HepG2 (cell line): Measurements from ENCODE around the gene MAGEA8. TPM values are rescaled to one million over a fixed set of nuclear protein-coding genes. Genes with fewer than 3 reads are reported as not detected.

ENCODE experiments used
- ATAC-seq: fragments of 200-7000 bp; cut with Tn5 transposase; 3 replicates; pipeline ENCODE4 v1.9.1; 2020; ENCODE audit warnings: mild to moderate bottlenecking, moderate library complexity
- Bru-seq: library from RNA; stranded (reverse); fragments of 400-500 nt; gene quantifications from one replicate; lab custom pipeline; 2021; lab: Mats Ljungman, UMichigan
- BruChase-seq, 2 experiments: library from RNA; stranded (reverse); fragments of 400-500 nt; gene quantifications; one replicate each; lab custom pipeline; 2021; lab: Mats Ljungman, UMichigan
- BruUV-seq: library from RNA; stranded (reverse); fragments of 400-500 nt; replicated peaks from 2 replicates; lab custom pipeline; 2021; lab: Mats Ljungman, UMichigan
- CTCF ChIA-PET: fragments of 300-600 bp; formaldehyde crosslinking; extraction: SDS; loops from one replicate; lab custom pipeline; 2021; ENCODE audit warnings: low total read pairs, inconsistent platforms, low intra/inter-chr PET ratio; lab: Yijun Ruan, JAX
- POLR2A ChIA-PET: fragments of 350-600 bp; sonication (Branson Sonifier 250); formaldehyde crosslinking; loops from one replicate; lab custom pipeline; 2020; ENCODE audit warnings: antibody characterized with exemption, inconsistent platforms; lab: Yijun Ruan, JAX
- DNase-seq: peaks from one replicate; pipeline ENCODE4 v3.0.0-alpha.2; 2015; ENCODE audit warnings: low spot score
- FAIRE-seq: peaks from 3 replicates; lab custom pipeline; 2011; peaks lifted over from hg19 to GRCh38; lab: Jason Lieb, UNC
- H2AFZ ChIP-seq: one replicate; pipeline ENCODE4 v1.6.1; 2011; ENCODE audit warnings: low read length, inconsistent platforms
- H3K27ac ChIP-seq: fragments of 300-600 bp; 3 replicates; pipeline ENCODE4 v1.8.0; 2011; ENCODE audit warnings: mixed run types, mild to moderate bottlenecking, mixed read lengths, low read length, inconsistent platforms; ENCODE audit not compliant: insufficient read depth; ENCODE audit errors: extremely low read length
- H3K27me3 ChIP-seq, 2 experiments: fragments of 200-600 bp in 1 of 2; 2 replicates in 1 of 2; 3 replicates in 1 of 2; pipeline versions ENCODE4 v1.6.0 to v1.8.0; 2011; ENCODE audit warnings: low read length in 2 of 2, mild to moderate bottlenecking in 2 of 2, moderate library complexity in 2 of 2, inconsistent platforms in 1 of 2; ENCODE audit not compliant: insufficient read depth in 2 of 2, control insufficient read depth in 1 of 2
- H3K36me3 ChIP-seq, 2 experiments: fragments of 200-600 bp in 1 of 2; replicated peaks in 1 of 2; 2 replicates in 1 of 2; 3 replicates in 1 of 2; pipeline versions ENCODE4 v1.5.1 to v1.8.0; 2011; ENCODE audit warnings: low read length in 2 of 2, inconsistent platforms in 1 of 2; ENCODE audit not compliant: insufficient read depth in 2 of 2, control insufficient read depth in 1 of 2
- H3K4me1 ChIP-seq: 2 replicates; pipeline ENCODE4 v1.5.1; 2012; ENCODE audit warnings: low read length, inconsistent platforms; ENCODE audit not compliant: insufficient read depth
- H3K4me2 ChIP-seq: 2 replicates; pipeline ENCODE4 v1.6.0; 2011; ENCODE audit warnings: low read depth, low read length, inconsistent platforms
- H3K4me3 ChIP-seq, 3 experiments: fragments of 200-600 bp in 1 of 3; sonication (generic), shearing (Covaris generic) in 1 of 3; replicated peaks in 1 of 3; 2 replicates each; pipeline ENCODE4 v1.5.1; 2011 to 2016; ENCODE audit warnings: low read length in 3 of 3, inconsistent platforms in 2 of 3, low read depth in 2 of 3, mild to moderate bottlenecking in 2 of 3, control low read depth in 1 of 3, mixed read lengths in 1 of 3; ENCODE audit not compliant: insufficient read depth in 1 of 3
- H3K79me2 ChIP-seq: one replicate; pipeline ENCODE4 v1.6.1; 2011; ENCODE audit warnings: low read length, inconsistent platforms; ENCODE audit not compliant: insufficient read depth
- H3K9ac ChIP-seq: 2 replicates; pipeline ENCODE4 v1.6.0; 2011; ENCODE audit warnings: mild to moderate bottlenecking, low read depth, low read length, inconsistent platforms; ENCODE audit not compliant: insufficient read depth
- H3K9me3 ChIP-seq: 2 replicates; pipeline ENCODE4 v1.5.1; 2012; ENCODE audit warnings: mild to moderate bottlenecking, low read length
- H4K20me1 ChIP-seq: 2 replicates; pipeline ENCODE4 v1.6.0; 2011; ENCODE audit warnings: inconsistent platforms, mild to moderate bottlenecking, low read length, moderate library complexity; ENCODE audit not compliant: insufficient read depth
- CHD4 ChIP-seq: fragments of 200-600 bp; sonication (generic); IDR thresholded peaks from 2 replicates; pipeline ENCODE4 v1.7.0; 2017; ENCODE audit warnings: mild to moderate bottlenecking, low read length, borderline replicate concordance
- GABPA ChIP-seq, 2 experiments: IDR thresholded peaks; 2 replicates each; pipeline ENCODE4 v1.6.1; 2011 to 2016; ENCODE audit warnings: low read depth in 2 of 2, low read length in 1 of 2, missing biosample characterization in 1 of 2, missing genetic modification characterization in 1 of 2
- GABPB1 ChIP-seq: IDR thresholded peaks from 2 replicates; pipeline ENCODE4 v1.6.1; 2016; ENCODE audit warnings: mild to moderate bottlenecking, missing genetic modification reagents, moderate library complexity, missing compliant biosample characterization
- KLF9 ChIP-seq: IDR thresholded peaks from 2 replicates; pipeline ENCODE4 v1.6.1; 2016; ENCODE audit warnings: low read depth
- NCOA2 ChIP-seq: sonication (generic); formaldehyde crosslinking; IDR thresholded peaks from 2 replicates; pipeline ENCODE4 v1.8.0; 2022; ENCODE audit warnings: inconsistent platforms
- POLR2AphosphoS5 ChIP-seq: IDR thresholded peaks from 2 replicates; pipeline ENCODE4 v1.6.1; 2012; ENCODE audit warnings: low read depth, low read length
- STAG1 ChIP-seq: sonication (generic); formaldehyde crosslinking; IDR thresholded peaks from 2 replicates; pipeline ENCODE4 v1.4.0; 2020; ENCODE audit warnings: missing genetic modification reagents
- TCF7L2 ChIP-seq: IDR thresholded peaks from 2 replicates; pipeline ENCODE4 v1.6.1; 2011; ENCODE audit warnings: mild to moderate bottlenecking, low read depth, low read length, moderate library complexity
- XBP1 ChIP-seq: sonication (generic); formaldehyde crosslinking; IDR thresholded peaks from 2 replicates; pipeline ENCODE4 v1.5.0; 2020; ENCODE audit warnings: missing genetic modification reagents
- ZIK1 ChIP-seq: sonication (generic); formaldehyde crosslinking; IDR thresholded peaks from 2 replicates; pipeline ENCODE4 v1.5.0; 2020; ENCODE audit warnings: mild to moderate bottlenecking, low read depth, missing genetic modification reagents, borderline replicate concordance
- WGBS: methylation state at CpG from one replicate; pipeline ENCODE4 v1.1.6; 2017; ENCODE audit warnings: low lambda C conversion rate; 5-methylcytosine and 5-hydroxymethylcytosine counted together
- in situ Hi-C: cut with HindIII; loops from 2 replicates; pipeline ENCODE4 v1.10.0; 2017; ENCODE audit warnings: low pct_unique_long_range_greater_than_20kb; ENCODE audit not compliant: extremely low pct_ligation_motif_present
- intact Hi-C: fragments of 100-400 bp; cut with micrococcal nuclease; formaldehyde crosslinking; loops from one replicate; pipeline ENCODE4 v1.10.0; 2022; ENCODE audit not compliant: unreplicated experiment
- long read RNA-seq, 2 experiments: library from RNA in 1 of 2; library from polyadenylated mRNA in 1 of 2; stranded (forward) in 1 of 2; unstranded in 1 of 2; transcript quantifications; one replicate each; pipeline ENCODE4 v2.0.0, GENCODE V29; 2019 to 2022
- polyA minus RNA-seq, 3 experiments: library from RNA; depleted of rRNA, polyadenylated mRNA; stranded (reverse); fragments of >200 nt; gene quantifications; 2 replicates each; pipeline ENCODE4 v1.2.3, GENCODE V29; 2011; ENCODE audit warnings: low replicate concordance in 1 of 3
- polyA plus RNA-seq, 8 experiments: library from polyadenylated mRNA; depleted of rRNA in 3 of 8; stranded (reverse) in 7 of 8; unstranded in 1 of 8; fragments of >200 nt; fragmentation: Illumina TruSeq in 4 of 8; extraction: Trizol in 4 of 8; gene quantifications; 2 replicates each; pipeline versions ENCODE4 v1.2.1 to v1.2.3, GENCODE V29; 2011 to 2016; ENCODE audit warnings: low read depth in 4 of 8, missing spikeins in 1 of 8, mixed read lengths in 1 of 8; ENCODE audit not compliant: insufficient read depth in 1 of 8
- total RNA-seq, 5 experiments: library from RNA; depleted of rRNA; stranded (reverse); fragments of >200 nt; fragmentation: Illumina TruSeq; extraction: Trizol; gene quantifications; 2 replicates each; pipeline ENCODE4 v1.2.3, GENCODE V29; 2016; ENCODE audit warnings: low read depth in 1 of 5
- TF ChIP-seq, protein P1 (sequence below): sonication (generic); formaldehyde crosslinking; IDR thresholded peaks from 2 replicates; pipeline ENCODE4 v1.5.1; 2020; ENCODE audit warnings: mild to moderate bottlenecking, missing genetic modification reagents, moderate library complexity
- TF ChIP-seq, protein P2 (sequence below): sonication (generic); formaldehyde crosslinking; IDR thresholded peaks from 2 replicates; pipeline ENCODE4 v1.5.0; 2020; ENCODE audit warnings: mild to moderate bottlenecking, missing genetic modification reagents, moderate library complexity

MAGEA8 gene, protein sequence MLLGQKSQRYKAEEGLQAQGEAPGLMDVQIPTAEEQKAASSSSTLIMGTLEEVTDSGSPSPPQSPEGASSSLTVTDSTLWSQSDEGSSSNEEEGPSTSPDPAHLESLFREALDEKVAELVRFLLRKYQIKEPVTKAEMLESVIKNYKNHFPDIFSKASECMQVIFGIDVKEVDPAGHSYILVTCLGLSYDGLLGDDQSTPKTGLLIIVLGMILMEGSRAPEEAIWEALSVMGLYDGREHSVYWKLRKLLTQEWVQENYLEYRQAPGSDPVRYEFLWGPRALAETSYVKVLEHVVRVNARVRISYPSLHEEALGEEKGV
- total RNA-seq (2016; rRNA removed; fragmentation: Illumina TruSeq; extraction: Trizol) (0.11 TPM in 1 of 2 replicates, not detected in the other), polyA plus RNA-seq (2011; rRNA removed) (0.07 TPM in 1 of 2 replicates, not detected in the other), polyA minus RNA-seq (2011; rRNA and poly(A)+ RNA removed; ENCODE audit: low replicate concordance) (not detected in 2 replicates), Bru-seq, nascent RNA (percentile 12 among the genes with signal in this experiment), BruChase-seq, experiment 1, labeled RNA remaining after a 6-hour chase (not detected), BruChase-seq, experiment 2, labeled RNA remaining after a 2-hour chase (not detected)
- total RNA-seq (2016; cell fraction: cytosol; rRNA removed; fragmentation: Illumina TruSeq; extraction: Trizol; ENCODE audit: low read depth): not detected in 2 replicates
- 0.10 TPM in 1 of 2 replicates, not detected in the other for total RNA-seq (2016; cell fraction: insoluble cytoplasmic fraction; rRNA removed; fragmentation: Illumina TruSeq; extraction: Trizol)
- total RNA-seq (2016; cell fraction: membrane; rRNA removed; fragmentation: Illumina TruSeq; extraction: Trizol): not detected in 2 replicates
- total RNA-seq (2016; cell fraction: nucleus; rRNA removed; fragmentation: Illumina TruSeq; extraction: Trizol): not detected in 2 replicates
- not detected in 2 replicates for polyA plus RNA-seq (2011; cell fraction: cytosol; rRNA removed)
- polyA plus RNA-seq (2011; cell fraction: nucleus; rRNA removed): not detected in 2 replicates
- polyA plus RNA-seq (2012): 0.20 TPM in 1 of 2 replicates, not detected in the other
- not detected in 2 replicates for polyA plus RNA-seq (2016; cell fraction: cytosol; fragmentation: Illumina TruSeq; extraction: Trizol; ENCODE audit: low read depth)
- not detected in 2 replicates for polyA plus RNA-seq (2016; cell fraction: insoluble cytoplasmic fraction; fragmentation: Illumina TruSeq; extraction: Trizol; ENCODE audit: low read depth)
- polyA plus RNA-seq (2016; cell fraction: membrane; fragmentation: Illumina TruSeq; extraction: Trizol; ENCODE audit: low read depth): not detected in 2 replicates
- polyA plus RNA-seq (2016; cell fraction: nucleus; fragmentation: Illumina TruSeq; extraction: Trizol; ENCODE audit: insufficient read depth, low read depth): not detected in 2 replicates
- not detected in 2 replicates for polyA minus RNA-seq (2011; cell fraction: cytosol; rRNA and poly(A)+ RNA removed)
- polyA minus RNA-seq (2011; cell fraction: nucleus; rRNA and poly(A)+ RNA removed): not detected in 2 replicates
- long read RNA-seq, experiment 1: 0 reads
- long read RNA-seq, experiment 2: 0 reads

DNA sequence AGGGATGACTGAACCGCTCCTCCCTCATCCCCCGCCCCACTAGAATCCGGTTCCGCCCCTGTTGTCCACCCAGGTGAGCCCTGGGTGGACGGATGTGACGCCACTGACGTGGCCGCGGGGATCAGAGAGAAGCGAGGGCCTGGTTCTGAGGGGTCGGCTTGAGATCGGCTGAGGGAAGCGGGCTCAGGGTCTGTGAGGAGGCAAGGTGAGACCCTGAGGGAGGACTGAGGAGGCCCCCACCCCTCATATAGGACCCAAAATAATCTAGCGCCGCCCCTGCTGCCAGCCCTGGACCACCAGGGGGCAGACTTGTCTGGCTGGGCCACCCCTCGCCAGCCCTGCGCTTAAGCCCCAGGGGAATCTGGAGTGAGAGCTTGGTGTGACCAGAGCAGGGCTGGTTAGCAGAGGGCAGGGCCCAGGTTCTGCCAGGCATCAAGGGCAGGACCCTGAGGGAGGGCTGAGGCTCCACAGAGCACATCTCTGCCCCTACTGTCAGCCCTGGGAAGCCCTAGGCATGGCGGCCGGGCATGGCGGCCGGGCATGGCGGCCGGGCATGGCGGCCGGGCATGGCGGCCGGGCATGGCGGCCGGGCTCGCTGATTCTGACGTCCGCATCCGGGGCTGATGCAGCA lies at the start of gene MAGEA8:
MAGEA8 (plus strand) TSS at position 103 of the 631 bp plus-strand sequence. CDS start 3,090 bp downstream, outside the sequence.
- no peak for FAIRE-seq

More for the DNA sequence above, at the start of gene MAGEA8:
- Histone ChIP-seq H3K4me1 (no peaks in the 10 kb centered on the region), H3K79me2 (no peaks in the 10 kb centered on the region), H3K9me3 (no peaks in the 10 kb centered on the region), H3K27ac (no peak within 1 kb of the TSS), H3K4me2 (no peak within 1 kb of the TSS), H3K36me3 (no peaks in the 10 kb centered on the region), H3K4me3 (no peak within 1 kb of the TSS), H2AFZ (no peak within 1 kb of the TSS), H3K9ac (no peak within 1 kb of the TSS), H4K20me1 (no peaks in the 10 kb centered on the region), H3K27me3 (no peaks in the 10 kb centered on the region)
- no TSS peak for BruUV-seq
- in situ Hi-C loops: no loop called here
- ATAC-seq (peak; percentile 43), DNase-seq (no peak)
- TF ChIP-seq XBP1 (no peak), KLF9 (no peak), POLR2AphosphoS5 (no peak), CHD4 (no peak), GABPB1 (CRISPR knock-in tag) (peak; percentile 36; the same call in 1 of the 2 replicates), GABPA (IDR thresholded peaks at IDR 0.05; ENCODE audit: low read depth, low read length) (no peak), GABPA (CRISPR knock-in tag; IDR thresholded peaks at IDR 0.05; ENCODE audit: low read depth) (0 out of 2 replicates have a peak, but pooled peaks have one; percentile 31), STAG1 (0 out of 2 replicates have a peak, but pooled peaks have one; percentile 8), ZIK1 (CRISPR knock-in tag) (no peak), TCF7L2 (no peak), NCOA2 (CRISPR knock-in tag) (no peak)
- TF ChIP-seq, protein P1, sequence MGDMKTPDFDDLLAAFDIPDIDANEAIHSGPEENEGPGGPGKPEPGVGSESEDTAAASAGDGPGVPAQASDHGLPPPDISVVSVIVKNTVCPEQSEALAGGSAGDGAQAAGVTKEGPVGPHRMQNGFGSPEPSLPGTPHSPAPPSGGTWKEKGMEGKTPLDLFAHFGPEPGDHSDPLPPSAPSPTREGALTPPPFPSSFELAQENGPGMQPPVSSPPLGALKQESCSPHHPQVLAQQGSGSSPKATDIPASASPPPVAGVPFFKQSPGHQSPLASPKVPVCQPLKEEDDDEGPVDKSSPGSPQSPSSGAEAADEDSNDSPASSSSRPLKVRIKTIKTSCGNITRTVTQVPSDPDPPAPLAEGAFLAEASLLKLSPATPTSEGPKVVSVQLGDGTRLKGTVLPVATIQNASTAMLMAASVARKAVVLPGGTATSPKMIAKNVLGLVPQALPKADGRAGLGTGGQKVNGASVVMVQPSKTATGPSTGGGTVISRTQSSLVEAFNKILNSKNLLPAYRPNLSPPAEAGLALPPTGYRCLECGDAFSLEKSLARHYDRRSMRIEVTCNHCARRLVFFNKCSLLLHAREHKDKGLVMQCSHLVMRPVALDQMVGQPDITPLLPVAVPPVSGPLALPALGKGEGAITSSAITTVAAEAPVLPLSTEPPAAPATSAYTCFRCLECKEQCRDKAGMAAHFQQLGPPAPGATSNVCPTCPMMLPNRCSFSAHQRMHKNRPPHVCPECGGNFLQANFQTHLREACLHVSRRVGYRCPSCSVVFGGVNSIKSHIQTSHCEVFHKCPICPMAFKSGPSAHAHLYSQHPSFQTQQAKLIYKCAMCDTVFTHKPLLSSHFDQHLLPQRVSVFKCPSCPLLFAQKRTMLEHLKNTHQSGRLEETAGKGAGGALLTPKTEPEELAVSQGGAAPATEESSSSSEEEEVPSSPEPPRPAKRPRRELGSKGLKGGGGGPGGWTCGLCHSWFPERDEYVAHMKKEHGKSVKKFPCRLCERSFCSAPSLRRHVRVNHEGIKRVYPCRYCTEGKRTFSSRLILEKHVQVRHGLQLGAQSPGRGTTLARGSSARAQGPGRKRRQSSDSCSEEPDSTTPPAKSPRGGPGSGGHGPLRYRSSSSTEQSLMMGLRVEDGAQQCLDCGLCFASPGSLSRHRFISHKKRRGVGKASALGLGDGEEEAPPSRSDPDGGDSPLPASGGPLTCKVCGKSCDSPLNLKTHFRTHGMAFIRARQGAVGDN (CRISPR knock-in tag): no peak
- TF ChIP-seq, protein P2, sequence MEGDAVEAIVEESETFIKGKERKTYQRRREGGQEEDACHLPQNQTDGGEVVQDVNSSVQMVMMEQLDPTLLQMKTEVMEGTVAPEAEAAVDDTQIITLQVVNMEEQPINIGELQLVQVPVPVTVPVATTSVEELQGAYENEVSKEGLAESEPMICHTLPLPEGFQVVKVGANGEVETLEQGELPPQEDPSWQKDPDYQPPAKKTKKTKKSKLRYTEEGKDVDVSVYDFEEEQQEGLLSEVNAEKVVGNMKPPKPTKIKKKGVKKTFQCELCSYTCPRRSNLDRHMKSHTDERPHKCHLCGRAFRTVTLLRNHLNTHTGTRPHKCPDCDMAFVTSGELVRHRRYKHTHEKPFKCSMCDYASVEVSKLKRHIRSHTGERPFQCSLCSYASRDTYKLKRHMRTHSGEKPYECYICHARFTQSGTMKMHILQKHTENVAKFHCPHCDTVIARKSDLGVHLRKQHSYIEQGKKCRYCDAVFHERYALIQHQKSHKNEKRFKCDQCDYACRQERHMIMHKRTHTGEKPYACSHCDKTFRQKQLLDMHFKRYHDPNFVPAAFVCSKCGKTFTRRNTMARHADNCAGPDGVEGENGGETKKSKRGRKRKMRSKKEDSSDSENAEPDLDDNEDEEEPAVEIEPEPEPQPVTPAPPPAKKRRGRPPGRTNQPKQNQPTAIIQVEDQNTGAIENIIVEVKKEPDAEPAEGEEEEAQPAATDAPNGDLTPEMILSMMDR (CRISPR knock-in tag): peak; percentile 37
- no CpG with 5 or more reads among the region's 33 CpGs for whole genome bisulfite sequencing
- intact Hi-C loops: no loop called here
- ChIA-PET POLR2A (no interaction called here), CTCF (no interaction called here)
